ENCODE data around the gene INTS11. TPM values are rescaled to one million over a fixed set of nuclear protein-coding genes. Genes with fewer than 3 reads are reported as not detected.

Gene INTS11
- total RNA-seq, 1 donor from 2014 or later = 28.2 TPM

DNA sequence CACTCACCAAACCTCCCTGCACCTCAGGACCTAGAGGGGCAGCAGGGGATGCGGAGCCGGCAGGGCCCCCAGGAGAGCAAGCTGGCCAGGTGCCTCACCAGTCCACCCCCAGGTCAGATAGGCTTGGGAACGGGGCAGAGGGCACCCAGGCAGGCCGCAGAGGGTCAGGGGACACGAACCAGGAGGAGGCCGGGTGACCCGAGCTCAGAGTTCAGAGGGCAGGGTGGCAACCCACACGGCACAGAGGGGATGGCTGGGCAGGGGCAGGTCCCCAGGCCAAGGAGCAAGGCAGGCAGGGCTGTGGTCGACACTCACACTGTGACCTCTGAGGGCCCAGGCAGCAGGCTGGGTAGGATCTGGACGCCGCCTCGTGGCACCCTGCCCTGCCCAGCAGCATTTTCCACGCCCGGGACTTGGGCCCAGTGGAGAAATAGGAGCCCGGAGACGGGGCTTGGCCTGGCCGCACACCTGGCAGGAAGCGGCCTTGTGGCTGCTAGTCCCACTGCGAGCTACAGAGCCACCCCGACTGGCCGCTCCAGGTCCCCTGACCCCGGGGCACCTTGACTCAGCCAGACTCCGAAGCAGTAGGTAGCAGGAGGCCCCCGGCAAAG, 19.5 kb upstream of the INTS11 start:
- DNase-seq = no peak

DNA sequence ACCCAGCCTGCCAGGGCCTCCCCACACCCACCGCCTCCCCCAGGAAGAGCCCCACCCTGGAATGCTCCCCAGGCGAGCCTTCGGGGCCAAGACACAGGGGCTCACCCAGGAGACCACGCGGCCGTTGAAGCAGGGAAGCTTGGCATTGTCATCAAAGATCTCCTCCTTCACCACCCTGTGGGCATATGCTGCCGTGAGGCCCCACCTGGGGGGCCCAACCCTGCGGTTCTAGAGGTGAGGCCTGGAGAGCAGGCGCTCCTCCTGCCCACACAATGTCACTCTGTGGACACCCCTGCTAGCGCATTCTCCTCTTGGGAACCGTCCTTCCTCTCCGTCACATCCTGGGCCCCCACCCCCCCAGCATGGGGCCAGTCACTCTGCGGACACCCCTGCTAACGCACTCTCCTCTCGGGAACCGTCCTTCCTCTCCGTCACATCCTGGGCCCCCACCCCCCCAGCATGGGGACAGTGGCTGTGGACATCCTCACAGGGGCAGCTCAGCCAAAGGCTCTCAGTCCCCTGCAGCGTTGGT, 18.2 kb upstream of the INTS11 start:
- DNase-seq = no peak

DNA sequence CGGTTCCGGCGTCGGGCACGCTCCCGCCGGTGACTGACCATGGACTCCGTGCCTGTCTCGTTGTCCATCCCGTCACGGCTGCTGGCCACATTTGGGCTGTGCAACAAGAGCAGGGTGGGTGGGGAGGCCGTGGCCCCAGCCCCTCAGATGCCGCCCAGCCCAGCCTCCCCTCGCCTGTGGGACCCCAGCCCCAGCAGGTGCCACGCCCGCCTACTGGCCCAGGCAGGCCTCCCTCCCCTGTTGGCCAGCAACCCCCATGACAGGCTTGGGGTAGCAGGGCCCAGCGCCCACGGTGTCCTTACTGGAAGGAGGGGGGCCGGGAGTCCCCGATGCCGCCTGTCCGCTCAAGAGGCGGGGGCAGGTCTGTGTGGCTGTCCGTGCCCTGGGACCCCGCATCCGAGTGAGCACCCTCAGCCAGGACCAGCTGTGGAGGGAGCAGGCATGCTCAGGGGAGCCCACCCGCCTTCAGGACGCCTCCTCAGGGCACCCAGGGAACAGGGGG, 17.7 kb upstream of the INTS11 start:
- no peak for DNase-seq

DNA sequence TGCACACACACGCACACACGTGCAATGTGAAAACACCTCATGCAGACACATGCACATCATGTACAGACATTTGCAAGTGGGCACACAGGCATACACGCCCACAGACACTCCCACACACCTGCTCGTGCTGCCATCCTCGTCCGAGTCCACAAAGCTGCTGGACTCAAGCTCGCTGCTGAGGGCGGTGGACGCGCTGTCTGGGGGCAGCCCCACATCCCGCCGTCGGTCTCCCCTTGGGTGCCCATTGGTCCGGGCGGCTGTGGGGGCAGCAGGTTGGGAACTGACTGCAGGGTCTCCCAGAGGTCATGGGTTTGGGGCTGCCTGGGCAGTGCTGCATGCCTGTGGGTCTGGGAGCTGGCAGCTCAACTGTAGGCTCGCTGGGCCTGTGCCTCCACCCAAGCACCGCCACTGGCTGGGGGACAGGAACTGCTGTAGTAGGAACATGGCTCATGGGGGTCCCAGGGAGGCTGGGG, 17.1 kb upstream of the INTS11 start:
- no peak for DNase-seq

DNA sequence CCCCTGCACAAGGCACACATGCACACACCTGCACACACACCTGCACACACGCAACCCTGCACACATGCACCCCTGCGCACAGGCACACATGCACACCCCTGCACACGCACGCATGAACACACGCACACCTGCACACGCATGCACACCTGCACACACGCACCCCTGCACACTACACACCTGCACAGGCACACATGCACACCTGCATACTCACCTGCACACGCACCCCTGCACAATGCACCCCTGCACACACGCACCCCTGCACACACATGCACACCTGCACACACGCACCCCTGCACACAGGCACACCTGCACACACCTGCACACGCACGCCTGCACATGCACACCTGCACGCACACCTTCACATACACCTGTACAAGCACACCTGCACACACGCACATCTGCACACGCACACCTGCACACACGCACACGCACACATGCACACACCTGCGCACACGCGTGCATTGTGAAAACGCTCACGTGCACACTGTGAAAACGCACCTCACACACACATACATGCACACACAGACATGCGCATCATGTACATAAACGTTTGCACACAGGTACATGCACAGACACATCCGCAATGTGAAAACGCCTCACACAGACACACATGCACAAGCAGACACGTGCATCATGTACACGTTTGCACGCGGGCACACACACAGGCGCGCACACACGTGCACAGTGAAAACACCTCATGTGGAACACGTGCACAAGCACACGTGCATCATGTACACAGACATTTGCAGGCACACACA, 16.5 kb upstream of the INTS11 start:
- DNase-seq = no peak

DNA sequence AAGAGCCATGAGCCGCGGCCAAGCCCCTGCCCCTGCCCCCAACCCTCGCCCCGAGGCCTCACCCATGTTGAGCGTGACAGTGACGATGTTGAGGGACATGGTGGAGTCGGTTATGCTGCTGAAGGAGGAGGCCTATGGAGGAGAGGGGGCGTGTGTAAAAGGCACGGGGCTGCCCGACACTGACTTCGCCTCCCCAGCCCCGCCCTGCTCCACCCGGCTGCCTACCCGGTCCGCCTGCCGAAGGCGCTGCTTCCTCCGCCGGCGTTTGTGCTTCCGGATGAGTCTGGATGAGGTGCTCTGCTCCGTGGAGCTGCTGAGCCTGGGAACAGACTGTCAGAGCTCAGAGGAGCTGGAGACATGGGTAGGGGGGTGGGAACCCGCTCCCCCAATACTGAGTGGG, 15.7 kb upstream of the INTS11 start:
- no peak for DNase-seq

DNA sequence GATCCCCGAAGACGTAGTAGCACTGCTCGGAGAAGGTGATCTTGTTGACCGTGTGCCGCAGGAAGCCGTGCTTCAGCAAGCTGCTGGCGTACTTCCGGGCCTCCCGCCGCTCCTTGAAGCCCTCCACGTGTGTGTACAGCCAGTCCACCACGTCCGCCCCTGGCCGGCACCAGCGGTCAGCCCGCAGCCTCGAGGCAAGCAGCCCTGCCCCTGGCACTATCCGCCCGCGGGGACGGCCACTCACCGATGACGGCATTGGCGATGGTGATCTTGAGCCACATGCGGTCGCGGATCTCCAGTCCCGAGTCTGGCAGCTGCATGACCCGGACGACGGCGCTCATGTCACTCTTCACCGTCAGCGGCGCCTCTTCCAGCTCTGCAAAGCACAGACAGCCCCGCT, 13.8 kb upstream of the INTS11 start:
- DNase-seq = no peak

DNA sequence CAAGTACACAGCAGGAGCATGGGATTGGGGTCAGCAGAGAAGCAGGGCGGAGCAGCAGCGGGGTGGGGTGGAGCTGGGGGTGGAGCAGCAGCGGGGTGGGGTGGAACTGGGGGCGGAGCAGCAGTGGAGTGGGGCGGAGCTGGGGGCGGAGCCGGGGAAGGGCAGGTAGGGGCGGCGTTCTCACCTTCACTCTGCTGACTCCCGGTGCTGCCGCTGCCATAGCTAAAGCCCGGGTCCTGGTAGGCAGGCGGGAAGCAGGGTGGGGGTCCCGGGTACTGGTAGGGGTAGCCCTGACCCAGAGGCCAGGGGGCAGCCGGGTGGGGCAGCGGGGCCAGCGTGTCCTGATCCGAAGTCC, 13.3 kb upstream of the INTS11 start:
- no peak for DNase-seq

DNA sequence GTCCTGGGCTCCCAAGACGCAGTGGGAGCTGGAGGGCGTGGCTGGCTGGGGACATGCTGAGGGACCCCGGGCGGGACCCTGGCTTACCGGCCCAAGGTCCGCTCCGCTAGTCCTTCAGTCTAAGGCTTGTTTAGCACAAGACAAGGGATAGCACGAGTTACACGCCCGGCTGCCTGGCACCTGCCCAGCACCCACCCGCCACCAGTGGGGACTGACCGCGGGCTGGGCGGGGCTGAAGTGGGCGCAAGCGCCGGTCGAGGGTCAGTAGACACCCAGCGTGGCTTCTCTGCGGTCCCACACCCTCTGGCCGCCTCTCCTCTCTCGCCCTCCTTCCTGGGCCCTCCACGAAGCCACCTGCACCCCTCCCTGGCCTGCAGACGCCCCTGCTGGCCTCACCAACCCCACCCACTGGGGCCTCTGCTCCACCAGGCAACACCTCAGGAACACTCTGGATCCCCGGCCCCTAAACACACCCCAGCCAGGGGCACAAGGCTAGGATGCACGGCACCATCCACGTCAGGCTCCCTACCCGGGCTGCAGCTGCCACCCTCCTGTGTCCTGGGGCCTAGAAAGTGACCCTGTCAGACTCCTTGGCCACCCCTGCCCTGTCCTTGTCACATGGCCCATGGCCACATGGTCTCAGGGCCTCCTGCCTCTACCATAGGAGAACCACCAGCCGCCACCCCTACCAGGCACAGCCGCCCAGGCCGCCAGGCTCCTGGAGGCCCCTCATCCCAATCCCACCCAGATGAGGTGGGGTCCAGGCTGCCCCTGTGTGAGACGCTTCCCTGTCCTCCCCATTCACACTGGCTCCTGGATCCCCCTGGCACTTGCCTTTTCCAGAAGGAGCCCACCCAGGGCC, 12.7 kb upstream of the INTS11 start:
- DNase-seq = no peak

DNA sequence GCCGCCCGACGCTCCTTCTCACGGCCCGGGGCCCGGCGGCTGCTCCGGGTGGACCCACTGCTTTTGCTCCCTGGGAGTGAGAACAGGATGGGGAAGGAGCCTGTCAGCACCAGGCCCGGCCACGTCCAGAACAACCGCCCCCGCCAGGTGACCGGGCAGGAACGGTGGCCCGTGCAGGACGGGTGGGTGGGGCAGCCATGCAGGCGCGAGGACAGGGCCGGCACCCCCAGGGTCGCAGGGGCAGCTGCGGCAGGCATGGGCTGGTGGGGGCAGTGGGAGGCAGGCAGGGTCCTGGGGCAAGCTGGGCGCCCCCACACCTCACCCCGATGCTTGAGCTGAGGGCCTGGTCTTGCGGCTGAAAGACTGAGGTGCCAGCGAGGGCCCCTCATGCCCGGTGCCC, 12.0 kb upstream of the INTS11 start:
- DNase-seq = no peak

DNA sequence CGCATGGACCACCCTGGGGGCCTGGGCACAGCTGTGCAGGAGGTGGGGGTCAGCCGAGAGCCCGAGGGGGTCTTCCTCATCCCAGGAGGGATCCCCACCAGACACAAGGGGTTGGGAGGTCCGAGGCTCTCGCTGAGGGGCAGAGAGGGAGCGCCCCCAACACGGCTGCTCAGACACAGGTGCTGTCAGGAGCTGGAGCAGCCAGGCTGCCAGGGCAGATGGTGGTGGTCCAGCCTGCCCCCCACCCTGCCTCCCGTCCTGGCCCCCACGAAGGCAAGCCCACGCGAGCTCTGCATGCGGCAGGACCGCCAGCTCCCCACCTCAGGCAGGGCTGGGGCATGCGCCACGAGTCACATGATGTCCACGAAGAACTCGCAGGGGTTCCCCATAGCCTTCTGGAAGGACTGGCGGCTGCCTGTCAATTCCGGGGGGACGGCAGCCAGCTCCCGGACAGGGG, 11.4 kb upstream of the INTS11 start:
- no peak for DNase-seq

DNA sequence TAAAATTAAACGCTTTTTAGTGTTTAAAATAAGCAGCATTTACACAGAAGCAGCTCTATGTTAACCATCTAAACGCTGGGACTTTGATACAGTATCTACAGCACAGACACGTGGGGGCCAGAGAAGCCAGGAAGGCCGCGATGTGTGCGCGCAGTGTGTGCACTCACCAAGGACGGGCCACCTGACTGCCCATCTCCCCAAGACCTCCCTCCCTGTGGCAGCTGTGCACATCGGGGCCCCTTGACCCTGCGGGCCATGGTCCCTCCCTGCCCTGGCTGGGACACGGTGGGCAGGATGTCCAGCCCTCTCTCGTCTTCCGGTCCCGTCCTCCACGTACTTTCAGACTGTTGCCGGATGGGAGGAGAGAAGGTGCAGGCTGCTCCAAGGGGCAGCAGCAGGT, 10.8 kb upstream of the INTS11 start:
- no peak for DNase-seq

DNA sequence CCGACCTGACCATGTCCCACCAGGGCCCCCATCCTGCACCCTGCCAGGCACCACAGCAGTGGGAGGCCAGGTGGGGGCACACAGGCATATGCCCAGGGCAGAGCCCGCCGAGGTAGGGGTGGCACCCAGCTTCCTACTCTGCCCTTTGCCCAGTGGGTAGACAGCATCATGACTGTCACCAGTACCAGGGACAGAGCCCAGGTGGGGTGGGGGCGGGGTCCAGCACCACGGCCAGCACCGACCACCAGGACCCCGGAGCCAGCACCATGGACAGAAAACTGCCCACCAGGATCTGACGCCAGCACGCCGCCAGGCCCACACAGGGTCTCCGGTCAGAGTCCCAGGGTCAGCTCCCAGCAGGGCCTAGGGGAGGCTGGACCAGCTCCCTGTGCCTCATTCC, 10.4 kb upstream of the INTS11 start:
- DNase-seq = no peak

DNA sequence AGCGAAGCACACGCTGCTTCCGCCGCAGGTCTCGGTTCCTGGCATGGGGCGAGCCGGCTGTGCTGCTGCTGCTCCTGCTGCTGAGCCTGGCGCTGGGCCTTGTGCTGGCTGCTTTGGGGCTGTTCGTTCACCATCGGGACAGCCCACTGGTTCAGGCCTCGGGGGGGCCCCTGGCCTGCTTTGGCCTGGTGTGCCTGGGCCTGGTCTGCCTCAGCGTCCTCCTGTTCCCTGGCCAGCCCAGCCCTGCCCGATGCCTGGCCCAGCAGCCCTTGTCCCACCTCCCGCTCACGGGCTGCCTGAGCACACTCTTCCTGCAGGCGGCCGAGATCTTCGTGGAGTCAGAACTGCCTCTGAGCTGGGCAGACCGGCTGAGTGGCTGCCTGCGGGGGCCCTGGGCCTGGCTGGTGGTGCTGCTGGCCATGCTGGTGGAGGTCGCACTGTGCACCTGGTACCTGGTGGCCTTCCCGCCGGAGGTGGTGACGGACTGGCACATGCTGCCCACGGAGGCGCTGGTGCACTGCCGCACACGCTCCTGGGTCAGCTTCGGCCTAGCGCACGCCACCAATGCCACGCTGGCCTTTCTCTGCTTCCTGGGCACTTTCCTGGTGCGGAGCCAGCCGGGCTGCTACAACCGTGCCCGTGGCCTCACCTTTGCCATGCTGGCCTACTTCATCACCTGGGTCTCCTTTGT, 9.2 kb upstream of the INTS11 start:
- no peak for DNase-seq

DNA sequence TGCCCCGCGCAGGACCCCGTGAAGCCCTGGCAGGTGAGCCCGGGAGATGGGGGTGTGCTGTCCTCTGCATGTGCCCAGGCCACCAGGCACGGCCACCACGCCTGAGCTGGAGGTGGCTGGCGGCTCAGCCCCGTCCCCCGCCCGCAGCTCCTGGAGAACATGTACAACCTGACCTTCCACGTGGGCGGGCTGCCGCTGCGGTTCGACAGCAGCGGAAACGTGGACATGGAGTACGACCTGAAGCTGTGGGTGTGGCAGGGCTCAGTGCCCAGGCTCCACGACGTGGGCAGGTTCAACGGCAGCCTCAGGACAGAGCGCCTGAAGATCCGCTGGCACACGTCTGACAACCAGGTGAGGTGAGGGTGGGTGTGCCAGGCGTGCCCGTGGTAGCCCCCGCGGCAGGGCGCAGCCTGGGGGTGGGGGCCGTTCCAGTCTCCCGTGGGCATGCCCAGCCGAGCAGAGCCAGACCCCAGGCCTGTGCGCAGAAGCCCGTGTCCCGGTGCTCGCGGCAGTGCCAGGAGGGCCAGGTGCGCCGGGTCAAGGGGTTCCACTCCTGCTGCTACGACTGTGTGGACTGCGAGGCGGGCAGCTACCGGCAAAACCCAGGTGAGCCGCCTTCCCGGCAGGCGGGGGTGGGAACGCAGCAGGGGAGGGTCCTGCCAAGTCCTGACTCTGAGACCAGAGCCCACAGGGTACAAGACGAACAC, 8.5 kb upstream of the INTS11 start:
- DNase-seq = no peak

DNA sequence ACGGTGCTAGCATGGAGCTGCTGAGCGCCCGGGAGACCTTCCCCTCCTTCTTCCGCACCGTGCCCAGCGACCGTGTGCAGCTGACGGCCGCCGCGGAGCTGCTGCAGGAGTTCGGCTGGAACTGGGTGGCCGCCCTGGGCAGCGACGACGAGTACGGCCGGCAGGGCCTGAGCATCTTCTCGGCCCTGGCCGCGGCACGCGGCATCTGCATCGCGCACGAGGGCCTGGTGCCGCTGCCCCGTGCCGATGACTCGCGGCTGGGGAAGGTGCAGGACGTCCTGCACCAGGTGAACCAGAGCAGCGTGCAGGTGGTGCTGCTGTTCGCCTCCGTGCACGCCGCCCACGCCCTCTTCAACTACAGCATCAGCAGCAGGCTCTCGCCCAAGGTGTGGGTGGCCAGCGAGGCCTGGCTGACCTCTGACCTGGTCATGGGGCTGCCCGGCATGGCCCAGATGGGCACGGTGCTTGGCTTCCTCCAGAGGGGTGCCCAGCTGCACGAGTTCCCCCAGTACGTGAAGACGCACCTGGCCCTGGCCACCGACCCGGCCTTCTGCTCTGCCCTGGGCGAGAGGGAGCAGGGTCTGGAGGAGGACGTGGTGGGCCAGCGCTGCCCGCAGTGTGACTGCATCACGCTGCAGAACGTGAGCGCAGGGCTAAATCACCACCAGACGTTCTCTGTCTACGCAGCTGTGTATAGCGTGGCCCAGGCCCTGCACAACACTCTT, 7.7 kb upstream of the INTS11 start:
- no peak for DNase-seq

DNA sequence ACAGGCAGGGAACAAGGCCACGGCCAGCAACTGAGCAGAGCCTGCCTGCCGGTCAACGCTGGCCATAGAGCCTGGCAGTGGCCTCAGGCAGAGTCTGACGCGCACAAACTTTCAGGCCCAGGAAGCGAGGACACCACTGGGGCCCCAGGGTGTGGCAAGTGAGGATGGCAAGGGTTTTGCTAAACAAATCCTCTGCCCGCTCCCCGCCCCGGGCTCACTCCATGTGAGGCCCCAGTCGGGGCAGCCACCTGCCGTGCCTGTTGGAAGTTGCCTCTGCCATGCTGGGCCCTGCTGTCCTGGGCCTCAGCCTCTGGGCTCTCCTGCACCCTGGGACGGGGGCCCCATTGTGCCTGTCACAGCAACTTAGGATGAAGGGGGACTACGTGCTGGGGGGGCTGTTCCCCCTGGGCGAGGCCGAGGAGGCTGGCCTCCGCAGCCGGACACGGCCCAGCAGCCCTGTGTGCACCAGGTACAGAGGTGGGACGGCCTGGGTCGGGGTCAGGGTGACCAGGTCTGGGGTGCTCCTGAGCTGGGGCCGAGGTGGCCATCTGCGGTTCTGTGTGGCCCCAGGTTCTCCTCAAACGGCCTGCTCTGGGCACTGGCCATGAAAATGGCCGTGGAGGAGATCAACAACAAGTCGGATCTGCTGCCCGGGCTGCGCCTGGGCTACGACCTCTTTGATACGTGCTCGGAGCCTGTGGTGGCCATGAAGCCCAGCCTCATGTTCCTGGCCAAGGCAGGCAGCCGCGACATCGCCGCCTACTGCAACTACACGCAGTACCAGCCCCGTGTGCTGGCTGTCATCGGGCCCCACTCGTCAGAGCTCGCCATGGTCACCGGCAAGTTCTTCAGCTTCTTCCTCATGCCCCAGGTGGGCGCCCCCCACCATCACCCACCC, 6.9 kb upstream of the INTS11 start, which contains the start of gene TAS1R3:
TAS1R3 (plus strand) TSS at position 213 of the 898 bp plus-strand sequence; CDS start at position 279, 66 bp downstream.
- no peak for DNase-seq

DNA sequence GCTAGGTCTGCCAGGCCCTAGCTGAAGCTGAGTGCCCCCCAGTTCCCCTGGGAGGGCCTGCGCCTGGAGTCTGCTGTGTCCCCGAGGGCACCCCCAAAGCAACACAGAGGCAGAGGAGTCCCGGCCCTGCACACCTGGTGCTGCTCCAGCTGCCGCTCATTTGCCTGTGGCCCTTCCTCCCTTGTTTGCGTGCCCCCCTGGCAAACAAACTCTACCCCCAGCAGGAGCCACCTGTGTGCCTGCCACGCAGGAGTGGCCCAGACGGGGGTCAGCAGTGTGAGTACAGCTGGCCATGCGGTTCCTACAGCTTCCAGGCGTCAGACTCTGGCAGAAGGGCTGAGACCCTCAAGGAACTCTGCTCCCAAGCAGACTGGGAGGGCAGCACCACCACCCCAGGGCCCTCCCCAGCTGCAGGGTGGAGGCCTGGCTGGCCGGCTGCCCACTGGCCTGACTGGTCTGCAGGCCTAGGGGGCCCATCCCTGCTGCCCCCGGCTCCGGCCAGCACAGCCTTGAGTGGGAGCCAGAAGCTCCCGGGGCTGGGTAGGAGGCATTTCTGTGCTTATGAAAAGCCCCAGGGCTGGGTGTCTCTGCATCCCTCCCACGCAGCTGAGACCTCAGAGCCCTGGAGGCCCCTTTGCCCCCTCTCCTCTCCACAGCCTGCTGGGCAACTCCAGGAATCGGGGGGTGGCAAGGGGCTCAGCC, 6.1 kb upstream of the INTS11 start:
- DNase-seq = no peak

Measured in occipital lobe (tissue), 2 donors.